Fibroblast of pulmonary artery (primary cell): Measurements from ENCODE around the gene MET.

ENCODE experiments used
- DNase-seq: peaks from one replicate; pipeline ENCODE4 v3.0.0-alpha.2; 2010; ENCODE audit warnings: low read depth
- H3K4me3 ChIP-seq: replicated peaks from 2 replicates; pipeline ENCODE4 v1.5.1; 2011; ENCODE audit warnings: low read depth, mild to moderate bottlenecking, control low read depth, low read length, moderate library complexity
- CTCF ChIP-seq: IDR thresholded peaks from 2 replicates; pipeline ENCODE4 v1.5.1; 2011; ENCODE audit warnings: mild to moderate bottlenecking, control low read depth, low read length, inconsistent platforms; ENCODE audit errors: missing control alignments

Gene MET

GRCh38 chr7:116686812-116687419, 14.9 kb downstream of the MET start:
- H3K4me3 ChIP-seq: no peak overlapping the region
- no peak for DNase-seq

GRCh38 chr7:116687801-116688201, 15.8 kb downstream of the MET start:
- TF ChIP-seq CTCF: no peak
- peak; percentile 80 for DNase-seq
- H3K4me3 ChIP-seq: no peak overlapping the region

More at GRCh38 chr7:116686812-116687419, 14.9 kb downstream of the MET start:
- TF ChIP-seq CTCF: no peak

- no peak for DNase-seq
- H3K4me3 ChIP-seq: no peak overlapping the region
- TF ChIP-seq CTCF: no peak
Observed at GRCh38 chr7:116689790-116690259, 17.8 kb downstream of the MET start.

GRCh38 chr7:116691664-116692063, 19.7 kb downstream of the MET start:
- DNase-seq: peak; percentile 48
- no peak for TF ChIP-seq CTCF

GRCh38 chr7:116692401-116693308, 20.7 kb downstream of the MET start:
- TF ChIP-seq CTCF: no peak
- no peak for DNase-seq
- H3K4me3 ChIP-seq: no peak overlapping the region

More at GRCh38 chr7:116691664-116692063, 19.7 kb downstream of the MET start:
- no peak overlapping the region for H3K4me3 ChIP-seq

- H3K4me3 ChIP-seq: no peak overlapping the region
- no peak for DNase-seq
- no peak for TF ChIP-seq CTCF
Observed at GRCh38 chr7:116696707-116697106, 24.7 kb downstream of the MET start.
